T-helper 1 cell (primary cell): ENCODE measurements around the gene PEX5.
"Not testable (repeated sequence)": the region's sequence is repeated elsewhere in the genome, so short reads cannot be mapped to it uniquely, and the experiment has no call there.

Experiments used
- DNase-seq, 5 donors: peaks; one replicate each; pipeline ENCODE4 v3.0.0-alpha.2; 2012 to 2020

The PEX5 gene

GRCh38 chr12:7219599-7220243, 30.2 kb downstream of the PEX5 start:
- peak; percentile 20 to 70 (median 61) for DNase-seq

DNA sequence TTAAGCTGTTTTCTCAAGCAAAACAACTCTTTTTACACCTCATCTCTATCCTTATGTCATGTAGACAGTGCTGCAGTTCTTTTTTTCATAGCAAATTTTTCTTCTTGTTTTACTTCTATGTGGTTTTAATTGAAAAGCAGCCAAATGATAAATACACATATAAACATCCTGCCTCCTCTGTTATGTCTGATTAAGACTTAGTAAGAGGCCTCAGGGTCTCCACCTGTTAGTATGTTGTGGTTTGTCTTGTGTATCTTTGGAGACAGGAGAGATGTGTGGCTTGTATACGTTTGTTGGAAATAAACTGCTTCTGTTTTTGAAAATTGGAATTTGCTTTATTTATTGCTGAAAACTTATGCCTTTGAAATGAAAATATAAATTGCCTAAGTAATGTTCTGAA, 32.0 kb downstream of the PEX5 start:
- no peak for DNase-seq

- no peak for DNase-seq
Observed at GRCh38 chr12:7229741-7230140, 40.3 kb downstream of the PEX5 start.

DNA sequence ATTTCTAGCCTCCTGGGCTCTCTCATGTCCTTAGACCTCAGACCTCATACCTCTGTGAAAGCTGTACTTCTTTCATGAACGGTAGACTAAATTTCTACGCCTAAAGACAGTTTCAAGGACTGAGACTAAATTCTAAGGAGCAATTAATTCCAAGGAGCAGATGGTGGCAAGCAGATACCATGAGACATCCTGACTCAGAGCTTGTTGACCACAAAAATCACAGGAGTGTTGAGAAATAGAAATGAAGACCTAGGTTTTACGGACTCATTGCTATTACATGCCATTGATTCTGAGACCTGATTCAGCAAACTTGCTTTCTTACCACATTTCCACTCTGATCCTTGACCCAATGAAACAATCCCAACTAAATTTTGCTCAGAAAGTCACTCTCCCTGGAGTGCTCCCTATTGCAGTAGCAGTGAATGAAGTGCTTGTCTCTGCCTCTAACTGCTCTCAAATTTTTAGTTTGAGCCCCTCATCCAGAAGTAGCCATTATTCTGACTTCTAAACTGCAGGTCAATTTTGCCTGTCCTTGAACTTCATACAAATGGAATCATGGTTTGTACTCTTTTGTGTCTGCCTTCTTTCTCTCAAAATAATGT, 52.0 kb downstream of the PEX5 start:
- DNase-seq: no peak

- DNase-seq: no peak
Observed at GRCh38 chr12:7242176-7243101, 53.0 kb downstream of the PEX5 start.

GRCh38 chr12:7251328-7251996, 62.0 kb downstream of the PEX5 start:
- DNase-seq: not testable (repeated sequence)

DNA sequence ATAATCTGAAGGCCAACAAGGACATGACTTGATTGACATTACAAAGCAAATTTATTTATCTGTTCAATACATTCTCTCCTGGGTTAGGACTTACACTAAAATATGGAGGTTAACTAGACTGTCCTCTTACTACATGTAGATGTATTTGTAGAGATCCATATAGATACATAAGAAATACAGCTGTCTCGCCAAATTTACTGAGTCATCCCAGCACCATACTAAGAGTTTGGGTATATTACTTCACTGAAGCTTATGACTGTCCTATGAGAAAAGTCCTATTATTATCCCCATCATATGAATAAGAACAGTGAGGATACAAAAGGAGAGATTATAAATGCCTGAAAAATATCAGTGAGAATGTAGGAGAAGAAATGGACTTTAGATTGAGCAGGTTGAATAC, 69.6 kb downstream of the PEX5 start:
- no peak for DNase-seq
